Stomach (tissue), 9 donors: Measurements from ENCODE around the gene TRPM3. TPM values are rescaled to one million over a fixed set of nuclear protein-coding genes. Genes with fewer than 3 reads are reported as not detected.

Source experiments
- DNase-seq, 2 donors: peaks; one replicate each; pipeline versions ENCODE4 v3.0.0 to v3.0.0-alpha.2; 2013 to 2019
- H3K27ac ChIP-seq, 5 donors: fragments of 200-600 bp in 4 of 5; sonication (generic) in 4 of 5; one replicate each; pipeline ENCODE4 v1.5.1; 2013 to 2019; ENCODE audit warnings: mild to moderate bottlenecking in 1 of 5, moderate library complexity in 1 of 5
- H3K27me3 ChIP-seq, 3 donors: fragments of 200-600 bp; sonication (generic); one replicate each; pipeline ENCODE4 v1.5.1; 2017 to 2019; ENCODE audit warnings: mixed run types in 1 of 3
- H3K36me3 ChIP-seq, 4 donors: fragments of 200-600 bp; sonication (generic); 1 replicate in 3 of 4; 2 replicates in 1 of 4; pipeline ENCODE4 v1.5.1; 2016 to 2019
- H3K4me1 ChIP-seq, 4 donors: fragments of 200-600 bp; sonication (generic); one replicate each; pipeline ENCODE4 v1.5.1; 2016 to 2019
- H3K4me3 ChIP-seq, 4 donors: fragments of 200-600 bp; sonication (generic) in 3 of 4; one replicate each; pipeline ENCODE4 v1.5.1; 2016 to 2019; ENCODE audit warnings: mild to moderate bottlenecking in 1 of 4
- H3K9me3 ChIP-seq, 4 donors: fragments of 200-600 bp; sonication (generic); one replicate each; pipeline ENCODE4 v1.5.1; 2016 to 2019
- CTCF ChIP-seq, 7 experiments: fragments of 450-650 bp in 4 of 7; fragments of 200-600 bp in 3 of 7; sonication (generic) in 3 of 7; IDR thresholded peaks; one replicate each; pipeline ENCODE4 v1.5.1; 2016 to 2019; ENCODE audit warnings: antibody characterized with exemption in 7 of 7, control low read depth in 2 of 7, mild to moderate bottlenecking in 1 of 7
- EP300 ChIP-seq: sonication (generic); formaldehyde crosslinking; IDR thresholded peaks from one replicate; pipeline ENCODE4 v1.6.1; 2017; ENCODE audit warnings: antibody characterized with exemption
- POLR2A ChIP-seq, 4 donors: fragments of 450-650 bp; IDR thresholded peaks; one replicate each; pipeline ENCODE4 v1.6.1; 2016; ENCODE audit warnings: antibody characterized with exemption in 4 of 4, control low read depth in 2 of 4, mild to moderate bottlenecking in 1 of 4, moderate library complexity in 1 of 4
- POLR2AphosphoS5 ChIP-seq, 3 donors: sonication (generic); formaldehyde crosslinking; IDR thresholded peaks; one replicate each; pipeline ENCODE4 v1.6.1; 2016; ENCODE audit warnings: antibody characterized with exemption in 3 of 3
- WGBS, 5 donors: extraction: QIAGEN DNeasy Blood & Tissue Kit in 3 of 5; methylation state at CpG; one replicate each; pipeline versions ENCODE4 v1.1.5 to v1.1.7; 2013 to 2018; 5-methylcytosine and 5-hydroxymethylcytosine counted together
- intact Hi-C: fragments of 100-400 bp; cut with DNase I; formaldehyde crosslinking; loops from one replicate; pipeline ENCODE4 v1.15.1; 2023; ENCODE audit warnings: low total_unique reads
- polyA plus RNA-seq, 3 donors: library from polyadenylated mRNA; stranded (reverse); fragments of 200-250 nt; gene quantifications; one replicate each; pipeline ENCODE4 v1.2.3, GENCODE V29; 2013
- total RNA-seq, 5 donors: library from RNA; depleted of rRNA; stranded (reverse); fragments of >200 nt; gene quantifications; one replicate each; pipeline versions ENCODE4 v1.1.0 to v1.2.3, GENCODE V29; 2014 to 2016
- donor health status: healthy with polysubstance abuse.
- donor health status: Bipolar disorder and iron deficiency.
- donor health status: healthy.

TRPM3 gene
- total and polyA plus RNA-seq, 8 donors = 0.03 to 6.2 (median 1.5) TPM

DNA sequence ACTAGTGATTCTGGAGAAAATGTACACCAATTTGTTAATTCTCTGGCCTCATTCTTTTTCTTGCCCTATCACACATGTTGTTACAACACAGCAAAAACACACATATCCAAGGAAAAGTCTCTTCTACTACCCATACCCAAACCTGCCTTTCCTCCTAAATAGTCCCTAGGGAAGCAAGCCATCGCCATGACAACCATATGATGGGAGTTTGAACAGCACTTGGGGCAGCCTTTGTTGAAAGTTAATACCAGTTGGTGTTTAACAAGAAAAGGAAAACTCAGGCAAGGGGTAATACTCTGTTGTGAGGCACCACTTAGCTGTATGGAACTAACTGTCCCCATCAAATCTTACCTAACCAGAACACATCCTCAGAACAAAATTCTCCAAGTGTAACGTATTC is 1.7 kb downstream of the TRPM3 start:
- Histone ChIP-seq H3K36me3 (no peaks in the 10 kb centered on the region), H3K9me3 (no peaks in the 10 kb centered on the region), H3K27ac (no peak overlapping the region), H3K27me3 (peaks cover 0 to 35% (median 9%) of the 10 kb centered on the region in 3 donors), H3K4me1 (peaks cover 0 to 11% (median 2%) of the 10 kb centered on the region in 4 donors), H3K4me3 (no peak overlapping the region)
- no peak for TF ChIP-seq POLR2AphosphoS5 (IDR thresholded peaks at IDR 0.05)
- no peak for TF ChIP-seq CTCF (IDR thresholded peaks at IDR 0.05)
- TF ChIP-seq EP300 = no peak
- no peak for TF ChIP-seq POLR2A (IDR thresholded peaks at IDR 0.05)
- intact Hi-C loops = no loop called here
- no peak for DNase-seq
- 51 to 76% (median 65%) methylated on average over 2 of the region's 2 CpGs for WGBS, 5 donors

- TF ChIP-seq CTCF (IDR thresholded peaks at IDR 0.05) (no peak), POLR2A (IDR thresholded peaks at IDR 0.05) (no peak), POLR2AphosphoS5 (IDR thresholded peaks at IDR 0.05) (no peak), EP300 (no peak)
- Histone ChIP-seq H3K27me3 (peaks cover 0 to 32% (median 9%) of the 10 kb centered on the region in 3 donors), H3K9me3 (no peaks in the 10 kb centered on the region), H3K36me3 (no peaks in the 10 kb centered on the region), H3K4me1 (peaks cover 0 to 11% (median 2%) of the 10 kb centered on the region in 4 donors), H3K4me3 (no peak overlapping the region), H3K27ac (no peak overlapping the region)
- DNase-seq = no peak
- intact Hi-C loops = no loop called here
- 61 to 69% (median 65%) methylated on average over 2 of the region's 2 CpGs for WGBS, 5 donors
Measured at GRCh38 chr9:71118324-71118723, 3.1 kb downstream of the TRPM3 start.

GRCh38 chr9:71115448-71115975 is 5.9 kb downstream of the TRPM3 start:
- Histone ChIP-seq H3K36me3 (no peaks in the 10 kb centered on the region), H3K9me3 (no peaks in the 10 kb centered on the region), H3K27ac (no peak overlapping the region), H3K4me3 (no peak overlapping the region), H3K27me3 (peaks cover 0 to 7% (median 0%) of the 10 kb centered on the region in 3 donors), H3K4me1 (peaks cover 0 to under 1% (median 0%) of the 10 kb centered on the region in 4 donors)
- DNase-seq = no peak
- intact Hi-C loops = no loop called here
- 39 to 67% (median 60%) methylated on average over 3 of the region's 3 CpGs for WGBS, 5 donors
- TF ChIP-seq CTCF (IDR thresholded peaks at IDR 0.05) = no peak
- TF ChIP-seq POLR2AphosphoS5 (IDR thresholded peaks at IDR 0.05) = no peak
- no peak for TF ChIP-seq POLR2A (IDR thresholded peaks at IDR 0.05)
- no peak for TF ChIP-seq EP300

DNA sequence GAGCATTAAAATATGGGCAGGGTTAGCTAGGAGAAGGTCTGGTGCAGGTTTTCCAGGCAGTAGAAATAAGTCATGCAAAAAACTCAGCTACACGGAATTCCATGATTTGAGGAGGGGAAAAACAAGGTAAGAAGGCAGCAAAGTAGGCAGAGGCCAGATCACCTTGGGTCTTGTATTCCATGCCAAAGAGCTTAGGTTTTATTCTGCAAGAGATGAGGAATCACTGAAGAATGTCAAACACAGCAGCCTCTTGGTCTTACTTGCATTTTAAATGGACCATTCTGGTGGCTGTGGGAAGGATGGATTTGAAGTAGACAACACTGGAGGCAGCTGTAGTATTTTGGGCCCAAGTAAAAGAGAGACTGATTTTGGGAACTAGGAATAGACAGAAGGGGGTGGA is 8.6 kb downstream of the TRPM3 start:
- no peak for TF ChIP-seq POLR2AphosphoS5 (IDR thresholded peaks at IDR 0.05)
- no peak for TF ChIP-seq EP300
- TF ChIP-seq CTCF (IDR thresholded peaks at IDR 0.05) = no peak
- TF ChIP-seq POLR2A (IDR thresholded peaks at IDR 0.05) = no peak
- intact Hi-C loops = no loop called here
- Histone ChIP-seq H3K27me3 (no peaks in the 10 kb centered on the region), H3K4me3 (no peak overlapping the region), H3K4me1 (no peaks in the 10 kb centered on the region), H3K9me3 (no peaks in the 10 kb centered on the region), H3K27ac (no peak overlapping the region), H3K36me3 (no peaks in the 10 kb centered on the region)
- no peak for DNase-seq
- 70 to 88% (median 78%) methylated on average over 1 of the region's 1 CpG for WGBS, 5 donors
